IMR-90 (cell line): ENCODE measurements around the gene POU2F1. TPM values are rescaled to one million over a fixed set of nuclear protein-coding genes. Genes with fewer than 3 reads are reported as not detected.
A peak's percentile ranks its signal among the peaks of the same experiment; 100 is the strongest.

Source experiments
- ATAC-seq: fragments of 200-7000 bp; cut with Tn5 transposase; 2 replicates; pipeline ENCODE4 v1.9.1; 2020; ENCODE audit warnings: low read depth, mild to moderate bottlenecking, moderate library complexity
- BruUV-seq: library from RNA; stranded (reverse); fragments of 400-500 nt; replicated peaks from 2 replicates; lab custom pipeline; 2021; lab: Mats Ljungman, UMichigan
- CTCF ChIA-PET: fragments of 300-600 bp; formaldehyde crosslinking; extraction: SDS; loops from one replicate; lab custom pipeline; 2021; ENCODE audit warnings: antibody characterized with exemption; lab: Yijun Ruan, JAX
- POLR2A ChIA-PET: fragments of 300-600 bp; sonication (Branson Sonifier 250); formaldehyde crosslinking; loops from one replicate; lab custom pipeline; 2022; ENCODE audit warnings: antibody characterized with exemption; ENCODE audit not compliant: unreplicated experiment; lab: Charles Lee
- DNase-seq: peaks from one replicate; pipeline ENCODE4 v3.0.0; 2013
- H2AFZ ChIP-seq: replicated peaks from 2 replicates; pipeline ENCODE3; 2013; ENCODE audit warnings: low read length, mild to moderate bottlenecking; ENCODE audit not compliant: poor library complexity
- H2AK5ac ChIP-seq: 2 replicates; pipeline ENCODE4 v1.6.1; 2013; ENCODE audit warnings: low read depth, low read length, inconsistent platforms
- H2AK9ac ChIP-seq: replicated peaks from 2 replicates; pipeline ENCODE3; 2013; ENCODE audit warnings: mild to moderate bottlenecking, low read depth, low read length, moderate library complexity; ENCODE audit not compliant: poor library complexity
- H2BK120ac ChIP-seq: 2 replicates; pipeline ENCODE4 v1.6.1; 2013; ENCODE audit warnings: low read depth, low read length, inconsistent platforms
- H2BK15ac ChIP-seq: 3 replicates; pipeline ENCODE4 v1.6.1; 2013; ENCODE audit warnings: low read depth, low read length, inconsistent platforms
- H2BK20ac ChIP-seq: 2 replicates; pipeline ENCODE4 v1.6.1; 2013; ENCODE audit warnings: low read depth, mild to moderate bottlenecking, inconsistent platforms, low read length, moderate library complexity
- H2BK5ac ChIP-seq: 2 replicates; pipeline ENCODE4 v1.6.1; 2013; ENCODE audit warnings: mild to moderate bottlenecking, low read depth, low read length, inconsistent platforms; ENCODE audit not compliant: poor library complexity, severe bottlenecking
- H3K14ac ChIP-seq: replicated peaks from 2 replicates; pipeline ENCODE4 v1.6.1; 2013; ENCODE audit warnings: low read depth, low read length, inconsistent platforms
- H3K18ac ChIP-seq: 2 replicates; pipeline ENCODE4 v1.6.1; 2013; ENCODE audit warnings: low read depth, low read length, control low read depth
- H3K23ac ChIP-seq: 2 replicates; pipeline ENCODE4 v1.6.1; 2013; ENCODE audit warnings: low read depth, low read length, inconsistent platforms
- H3K27ac ChIP-seq: 2 replicates; pipeline ENCODE4 v1.5.1; 2013; ENCODE audit warnings: mild to moderate bottlenecking, control low read depth, low read length; ENCODE audit not compliant: insufficient read depth
- H3K27me3 ChIP-seq: 2 replicates; pipeline ENCODE4 v1.6.1; 2013; ENCODE audit warnings: low read length; ENCODE audit not compliant: control insufficient read depth, insufficient read depth
- H3K36me3 ChIP-seq: 2 replicates; pipeline ENCODE4 v1.6.1; 2013; ENCODE audit warnings: low read length, mixed read lengths; ENCODE audit not compliant: control insufficient read depth, insufficient read depth
- H3K4ac ChIP-seq: 2 replicates; pipeline ENCODE4 v1.6.1; 2013; ENCODE audit warnings: low read depth, low read length, inconsistent platforms
- H3K4me1 ChIP-seq: 2 replicates; pipeline ENCODE4 v1.6.1; 2013; ENCODE audit warnings: low read length, mixed read lengths; ENCODE audit not compliant: control insufficient read depth, insufficient read depth
- H3K4me2 ChIP-seq: 2 replicates; pipeline ENCODE4 v1.6.1; 2013; ENCODE audit warnings: low read depth, mild to moderate bottlenecking, control low read depth, low read length, moderate library complexity
- H3K4me3 ChIP-seq: 2 replicates; pipeline ENCODE4 v1.5.1; 2013; ENCODE audit warnings: low read depth, mild to moderate bottlenecking, control low read depth, low read length, moderate library complexity; ENCODE audit not compliant: insufficient read depth
- H3K56ac ChIP-seq: 2 replicates; pipeline ENCODE4 v1.6.1; 2013; ENCODE audit warnings: low read length, inconsistent platforms; ENCODE audit not compliant: insufficient read depth; ENCODE audit errors: extremely low read depth
- H3K79me1 ChIP-seq, 2 experiments: 2 replicates each; pipeline ENCODE4 v1.6.1; 2013; ENCODE audit warnings: low read length in 2 of 2, inconsistent platforms in 1 of 2, low read depth in 1 of 2
- H3K9ac ChIP-seq: 2 replicates; pipeline ENCODE4 v1.6.1; 2013; ENCODE audit warnings: low read depth, low read length, control low read depth
- H3K9me1 ChIP-seq: 2 replicates; pipeline ENCODE4 v1.6.1; 2013; ENCODE audit warnings: low read length, inconsistent platforms; ENCODE audit not compliant: insufficient read depth
- H3K9me3 ChIP-seq: 2 replicates; pipeline ENCODE4 v1.6.1; 2013; ENCODE audit warnings: low read length; ENCODE audit not compliant: control insufficient read depth, insufficient read depth
- H4K20me1 ChIP-seq: 2 replicates; pipeline ENCODE4 v1.6.1; 2013; ENCODE audit warnings: low read length, inconsistent platforms; ENCODE audit not compliant: insufficient read depth
- H4K5ac ChIP-seq: 2 replicates; pipeline ENCODE4 v1.6.1; 2013; ENCODE audit warnings: mild to moderate bottlenecking, low read depth, low read length, control low read depth
- H4K8ac ChIP-seq, 2 experiments: 2 replicates each; pipeline ENCODE4 v1.6.1; 2013; ENCODE audit warnings: low read depth in 2 of 2, low read length in 2 of 2, control low read depth in 1 of 2, inconsistent platforms in 1 of 2
- H4K91ac ChIP-seq: 2 replicates; pipeline ENCODE4 v1.6.1; 2013; ENCODE audit warnings: low read depth, low read length, inconsistent platforms; ENCODE audit not compliant: insufficient read depth
- BHLHE40 ChIP-seq: fragments of 150-350 bp; IDR thresholded peaks from 2 replicates; pipeline ENCODE4 v1.6.1; 2016; ENCODE audit warnings: mild to moderate bottlenecking, low read depth, low read length
- CEBPB ChIP-seq: IDR thresholded peaks from 2 replicates; pipeline ENCODE4 v1.6.1; 2012; ENCODE audit warnings: low read depth, low read length, improper control_type of control experiment
- CHD1 ChIP-seq: IDR thresholded peaks from 2 replicates; pipeline ENCODE4 v1.6.1; 2012; ENCODE audit warnings: low read depth, low read length, improper control_type of control experiment
- MAFK ChIP-seq: IDR thresholded peaks from 2 replicates; pipeline ENCODE4 v1.6.1; 2012; ENCODE audit warnings: low read depth, low read length, improper control_type of control experiment
- MXI1 ChIP-seq: IDR thresholded peaks from 2 replicates; pipeline ENCODE4 v1.6.1; 2012; ENCODE audit warnings: low read depth, mild to moderate bottlenecking, low read length, moderate library complexity, borderline replicate concordance
- NFE2L2 ChIP-seq: fragments of 150-350 bp; IDR thresholded peaks from 2 replicates; pipeline ENCODE4 v1.6.1; 2016; ENCODE audit warnings: low read depth, mild to moderate bottlenecking, low read length
- POLR2A ChIP-seq: IDR thresholded peaks from 2 replicates; pipeline ENCODE4 v1.6.1; 2012; ENCODE audit warnings: mild to moderate bottlenecking, low read depth, low read length
- USF2 ChIP-seq: fragments of 150-350 bp; IDR thresholded peaks from 2 replicates; pipeline ENCODE4 v1.6.1; 2017; ENCODE audit warnings: mild to moderate bottlenecking, antibody characterized with exemption, low read length, low read depth
- WGBS, 2 experiments: methylation state at CpG; one replicate each; pipeline versions ENCODE4 v1.1.5 to v1.1.7; 2013; ENCODE audit warnings: missing lambda C conversion rate in 2 of 2; ENCODE audit not compliant: insufficient read length in 1 of 2; ENCODE audit errors: extremely low coverage in 2 of 2; 5-methylcytosine and 5-hydroxymethylcytosine counted together
- dilution Hi-C: fragments of 300-500 bp; cut with HindIII; formaldehyde crosslinking; loops from one replicate; pipeline ENCODE4 v1.14.3; 2018; ENCODE audit warnings: low sequenced_read_pairs; ENCODE audit not compliant: unreplicated experiment
- in situ Hi-C: fragments of 300-500 bp; cut with MboI; formaldehyde crosslinking; loops from 3 replicates; pipeline ENCODE4 v1.14.3; 2019; ENCODE audit warnings: low sequenced_read_pairs, inconsistent platforms, mixed read lengths
- intact Hi-C: fragments of 100-400 bp; cut with micrococcal nuclease; formaldehyde crosslinking; loops from 2 replicates; pipeline ENCODE4 v1.10.0; 2022
- polyA plus RNA-seq, 3 experiments: library from polyadenylated mRNA; depleted of rRNA; stranded (reverse); fragments of >200 nt; gene quantifications; 2 replicates each; pipeline ENCODE4 v1.2.3, GENCODE V29; 2012; ENCODE audit warnings: low replicate concordance in 1 of 3
- total RNA-seq: library from RNA; depleted of rRNA; stranded (reverse); fragments of >200 nt; gene quantifications from 2 replicates; pipeline ENCODE4 v1.2.3, GENCODE V29; 2012
- TF ChIP-seq, protein P1 (sequence below): fragments of 150-350 bp; IDR thresholded peaks from 2 replicates; pipeline ENCODE4 v1.6.1; 2016; ENCODE audit warnings: low read depth, mild to moderate bottlenecking, low read length, moderate library complexity, borderline replicate concordance

POU2F1 gene
- total and polyA plus RNA-seq, 2 of the 4 experiments (the other 2 are of a cell fraction), result 1.2 to 3.4 TPM

DNA sequence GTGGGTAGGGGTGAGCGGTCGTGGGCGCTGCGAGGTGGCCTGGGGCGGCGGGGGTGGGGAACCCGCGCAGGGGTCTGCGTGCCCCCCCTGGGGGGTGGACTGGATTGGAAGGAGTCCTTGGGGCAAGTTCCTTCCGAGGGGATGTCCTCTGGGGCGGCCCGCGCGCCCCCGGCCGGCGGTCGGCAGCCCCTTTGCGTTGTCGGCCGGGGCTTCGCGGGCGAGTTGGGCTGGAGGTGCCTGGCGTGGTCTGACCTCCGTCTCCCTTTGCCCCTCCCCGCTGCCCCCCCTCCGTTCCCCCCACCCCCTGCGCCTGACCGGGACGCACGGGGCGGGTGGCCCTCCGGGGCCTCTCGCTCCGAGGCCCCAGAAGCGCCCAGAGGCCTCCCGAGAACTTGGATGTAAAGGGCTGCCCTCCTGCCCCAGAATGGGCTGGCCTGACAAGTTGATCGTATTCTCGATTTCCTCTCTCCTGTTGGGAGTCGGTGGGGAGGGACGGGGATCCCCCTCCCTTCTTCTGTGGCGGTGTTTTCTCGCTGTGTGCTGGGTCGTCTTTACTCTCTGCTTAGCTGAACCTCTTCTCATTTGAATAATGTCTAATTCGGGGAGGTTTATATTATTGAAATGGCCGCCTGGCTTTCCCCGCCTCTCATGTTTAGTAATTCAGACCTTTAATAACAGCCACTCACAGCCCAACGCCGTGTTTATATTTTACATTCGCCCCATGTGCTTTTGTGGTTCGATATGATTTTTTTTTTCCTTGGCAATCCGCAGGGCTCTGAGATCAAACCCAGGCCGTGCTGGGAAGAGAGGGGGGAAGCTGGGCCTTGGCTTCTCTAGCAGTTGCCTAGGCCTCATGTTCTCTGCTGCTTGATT, 1.3 kb downstream of the POU2F1 start:
- Histone ChIP-seq H2BK120ac (no peak overlapping the region), H3K56ac (no peak overlapping the region), H3K14ac (no peak overlapping the region), H2AK5ac (no peak overlapping the region), H3K4me1 (no peaks in the 10 kb centered on the region), H2AK9ac (no peak overlapping the region), H2BK15ac (no peak overlapping the region), H4K5ac (no peak overlapping the region), H3K79me1 (peaks cover 3 to 25% of the 10 kb centered on the region in 2 experiments; a peak in 3 of 4 replicates), H2BK20ac (no peak overlapping the region), H3K36me3 (no peaks in the 10 kb centered on the region), H3K9me1 (no peaks in the 10 kb centered on the region), H3K9me3 (no peaks in the 10 kb centered on the region), H4K20me1 (no peaks in the 10 kb centered on the region), H3K4me2 (peak overlapping the region; percentile 95), H3K27ac (peak overlapping the region; percentile 59), H3K9ac (peak overlapping the region; percentile 62), H4K91ac (no peak overlapping the region), H3K18ac (no peak overlapping the region), H3K23ac (no peak overlapping the region; the same call in 1 of the 2 replicates), H3K4ac (no peak overlapping the region), H2AFZ (peak overlapping the region; percentile 91), H2BK5ac (peak overlapping the region; percentile 43), H4K8ac (no peak overlapping the region), H3K4me3 (peak overlapping the region; percentile 66), H3K27me3 (no peaks in the 10 kb centered on the region)
- WGBS, 2 experiments, result 4% methylated on average over 4 of the region's 54 CpGs; no CpG with 5 or more reads in 1 of the 2 experiments
- dilution Hi-C loops (no loop called here), in situ Hi-C loops (no loop called here), intact Hi-C loops (loop anchor here (5.0 to 10.0 kb wide), 4 partner anchors 45 to 583 kb away; no protein-coding TSS in a partner anchor)
- ChIA-PET POLR2A (no interaction called here), CTCF (interaction anchor here (0.7 to 1.6 kb wide), 2 partner anchors 12 to 308 kb away, joined by 3 to 5 read pairs; no protein-coding TSS in a partner anchor)
- TF ChIP-seq BHLHE40, result peak; percentile 13; the same call in 1 of the 2 replicates
- no peak for TF ChIP-seq MAFK
- no peak for TF ChIP-seq NFE2L2
- no peak for TF ChIP-seq CHD1
- no peak for TF ChIP-seq POLR2A
- no peak for TF ChIP-seq CEBPB
- no peak for TF ChIP-seq USF2
- TF ChIP-seq, protein P1, sequence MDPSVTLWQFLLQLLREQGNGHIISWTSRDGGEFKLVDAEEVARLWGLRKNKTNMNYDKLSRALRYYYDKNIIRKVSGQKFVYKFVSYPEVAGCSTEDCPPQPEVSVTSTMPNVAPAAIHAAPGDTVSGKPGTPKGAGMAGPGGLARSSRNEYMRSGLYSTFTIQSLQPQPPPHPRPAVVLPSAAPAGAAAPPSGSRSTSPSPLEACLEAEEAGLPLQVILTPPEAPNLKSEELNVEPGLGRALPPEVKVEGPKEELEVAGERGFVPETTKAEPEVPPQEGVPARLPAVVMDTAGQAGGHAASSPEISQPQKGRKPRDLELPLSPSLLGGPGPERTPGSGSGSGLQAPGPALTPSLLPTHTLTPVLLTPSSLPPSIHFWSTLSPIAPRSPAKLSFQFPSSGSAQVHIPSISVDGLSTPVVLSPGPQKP, result no peak
- peak; percentile 47; the same call in 1 of the 2 replicates for TF ChIP-seq MXI1
- BruUV-seq, result no TSS peak
- peak; percentile 77 for DNase-seq
- peak; percentile 19 for ATAC-seq
